HepG2 (cell line): Measurements from ENCODE around the gene IRAK3. TPM values are rescaled to one million over a fixed set of nuclear protein-coding genes. Genes with fewer than 3 reads are reported as not detected.

ENCODE experiments used
- ATAC-seq: fragments of 200-7000 bp; cut with Tn5 transposase; 3 replicates; pipeline ENCODE4 v1.9.1; 2020; ENCODE audit warnings: mild to moderate bottlenecking, moderate library complexity
- BruUV-seq: library from RNA; stranded (reverse); fragments of 400-500 nt; replicated peaks from 2 replicates; lab custom pipeline; 2021; lab: Mats Ljungman, UMichigan
- CTCF ChIA-PET: fragments of 300-600 bp; formaldehyde crosslinking; extraction: SDS; loops from one replicate; lab custom pipeline; 2021; ENCODE audit warnings: low total read pairs, inconsistent platforms, low intra/inter-chr PET ratio; lab: Yijun Ruan, JAX
- POLR2A ChIA-PET: fragments of 350-600 bp; sonication (Branson Sonifier 250); formaldehyde crosslinking; loops from one replicate; lab custom pipeline; 2020; ENCODE audit warnings: antibody characterized with exemption, inconsistent platforms; lab: Yijun Ruan, JAX
- DNase-seq: peaks from one replicate; pipeline ENCODE4 v3.0.0-alpha.2; 2015; ENCODE audit warnings: low spot score
- FAIRE-seq: peaks from 3 replicates; lab custom pipeline; 2011; peaks lifted over from hg19 to GRCh38; lab: Jason Lieb, UNC
- H2AFZ ChIP-seq: one replicate; pipeline ENCODE4 v1.6.1; 2011; ENCODE audit warnings: low read length, inconsistent platforms
- H3K27ac ChIP-seq: fragments of 300-600 bp; 3 replicates; pipeline ENCODE4 v1.8.0; 2011; ENCODE audit warnings: mixed run types, mild to moderate bottlenecking, mixed read lengths, low read length, inconsistent platforms; ENCODE audit not compliant: insufficient read depth; ENCODE audit errors: extremely low read length
- H3K27me3 ChIP-seq, 2 experiments: fragments of 200-600 bp in 1 of 2; 2 replicates in 1 of 2; 3 replicates in 1 of 2; pipeline versions ENCODE4 v1.6.0 to v1.8.0; 2011; ENCODE audit warnings: low read length in 2 of 2, mild to moderate bottlenecking in 2 of 2, moderate library complexity in 2 of 2, inconsistent platforms in 1 of 2; ENCODE audit not compliant: insufficient read depth in 2 of 2, control insufficient read depth in 1 of 2
- H3K36me3 ChIP-seq, 2 experiments: fragments of 200-600 bp in 1 of 2; replicated peaks in 1 of 2; 2 replicates in 1 of 2; 3 replicates in 1 of 2; pipeline versions ENCODE4 v1.5.1 to v1.8.0; 2011; ENCODE audit warnings: low read length in 2 of 2, inconsistent platforms in 1 of 2; ENCODE audit not compliant: insufficient read depth in 2 of 2, control insufficient read depth in 1 of 2
- H3K4me1 ChIP-seq: 2 replicates; pipeline ENCODE4 v1.5.1; 2012; ENCODE audit warnings: low read length, inconsistent platforms; ENCODE audit not compliant: insufficient read depth
- H3K4me2 ChIP-seq: 2 replicates; pipeline ENCODE4 v1.6.0; 2011; ENCODE audit warnings: low read depth, low read length, inconsistent platforms
- H3K4me3 ChIP-seq, 3 experiments: fragments of 200-600 bp in 1 of 3; sonication (generic), shearing (Covaris generic) in 1 of 3; replicated peaks in 1 of 3; 2 replicates each; pipeline ENCODE4 v1.5.1; 2011 to 2016; ENCODE audit warnings: low read length in 3 of 3, inconsistent platforms in 2 of 3, low read depth in 2 of 3, mild to moderate bottlenecking in 2 of 3, control low read depth in 1 of 3, mixed read lengths in 1 of 3; ENCODE audit not compliant: insufficient read depth in 1 of 3
- H3K79me2 ChIP-seq: one replicate; pipeline ENCODE4 v1.6.1; 2011; ENCODE audit warnings: low read length, inconsistent platforms; ENCODE audit not compliant: insufficient read depth
- H3K9ac ChIP-seq: 2 replicates; pipeline ENCODE4 v1.6.0; 2011; ENCODE audit warnings: mild to moderate bottlenecking, low read depth, low read length, inconsistent platforms; ENCODE audit not compliant: insufficient read depth
- H3K9me3 ChIP-seq: 2 replicates; pipeline ENCODE4 v1.5.1; 2012; ENCODE audit warnings: mild to moderate bottlenecking, low read length
- H4K20me1 ChIP-seq: 2 replicates; pipeline ENCODE4 v1.6.0; 2011; ENCODE audit warnings: inconsistent platforms, mild to moderate bottlenecking, low read length, moderate library complexity; ENCODE audit not compliant: insufficient read depth
- DNMT3B ChIP-seq: conservative IDR thresholded peaks from 2 replicates; pipeline ENCODE4 v1.6.1; 2016; ENCODE audit warnings: missing biosample characterization, control low read depth
- MNT ChIP-seq: fragments of 450-650 bp; IDR thresholded peaks from 2 replicates; pipeline ENCODE4 v1.6.1; 2016
- MXD4 ChIP-seq: IDR thresholded peaks from 2 replicates; pipeline ENCODE4 v1.6.1; 2016; ENCODE audit warnings: mild to moderate bottlenecking, missing biosample characterization, missing genetic modification reagents
- NFE2 ChIP-seq: sonication (generic); formaldehyde crosslinking; IDR thresholded peaks from 2 replicates; pipeline ENCODE4 v1.4.0; 2020; ENCODE audit warnings: missing genetic modification reagents
- NFYC ChIP-seq: IDR thresholded peaks from 2 replicates; pipeline ENCODE4 v1.6.1; 2016; ENCODE audit warnings: missing genetic modification reagents, missing compliant biosample characterization
- NR2F1 ChIP-seq, 2 experiments: fragments of 450-650 bp in 1 of 2; formaldehyde crosslinking in 1 of 2; IDR thresholded peaks; 2 replicates each; pipeline versions ENCODE4 v1.5.0 to v1.6.1; 2016 to 2020; ENCODE audit warnings: mild to moderate bottlenecking in 1 of 2, missing compliant biosample characterization in 1 of 2, missing genetic modification reagents in 1 of 2, moderate library complexity in 1 of 2
- RXRA ChIP-seq: sonication (generic); formaldehyde crosslinking; IDR thresholded peaks from 2 replicates; pipeline ENCODE4 v1.5.1; 2020; ENCODE audit warnings: missing genetic modification reagents
- TMF1 ChIP-seq: sonication (generic); formaldehyde crosslinking; IDR thresholded peaks from 2 replicates; pipeline ENCODE4 v1.8.1; 2022; ENCODE audit warnings: low read depth, missing genetic modification reagents
- ZNF292 ChIP-seq: sonication (generic); formaldehyde crosslinking; IDR thresholded peaks from 2 replicates; pipeline ENCODE4 v1.8.1; 2022; ENCODE audit warnings: mild to moderate bottlenecking, low read depth, missing genetic modification reagents, borderline replicate concordance
- ZNF350 ChIP-seq: sonication (generic); formaldehyde crosslinking; IDR thresholded peaks from 2 replicates; pipeline ENCODE4 v1.4.0; 2020; ENCODE audit warnings: mild to moderate bottlenecking, low read depth, missing genetic modification reagents, borderline replicate concordance
- ZNF431 ChIP-seq: sonication (generic); formaldehyde crosslinking; IDR thresholded peaks from 2 replicates; pipeline ENCODE4 v1.9.0; 2022; ENCODE audit warnings: missing genetic modification reagents, low read depth, mild to moderate bottlenecking, borderline replicate concordance
- ZNF547 ChIP-seq: sonication (generic); formaldehyde crosslinking; IDR thresholded peaks from 2 replicates; pipeline ENCODE4 v1.5.1; 2020; ENCODE audit warnings: mild to moderate bottlenecking, missing genetic modification reagents
- ZNF770 ChIP-seq: sonication (generic); formaldehyde crosslinking; IDR thresholded peaks from 2 replicates; pipeline ENCODE4 v1.5.0; 2020; ENCODE audit warnings: mild to moderate bottlenecking, missing genetic modification reagents
- WGBS: methylation state at CpG from one replicate; pipeline ENCODE4 v1.1.6; 2017; ENCODE audit warnings: low lambda C conversion rate; 5-methylcytosine and 5-hydroxymethylcytosine counted together
- in situ Hi-C: cut with HindIII; loops from 2 replicates; pipeline ENCODE4 v1.10.0; 2017; ENCODE audit warnings: low pct_unique_long_range_greater_than_20kb; ENCODE audit not compliant: extremely low pct_ligation_motif_present
- intact Hi-C: fragments of 100-400 bp; cut with micrococcal nuclease; formaldehyde crosslinking; loops from one replicate; pipeline ENCODE4 v1.10.0; 2022; ENCODE audit not compliant: unreplicated experiment
- polyA plus RNA-seq, 8 experiments: library from polyadenylated mRNA; depleted of rRNA in 3 of 8; stranded (reverse) in 7 of 8; unstranded in 1 of 8; fragments of >200 nt; fragmentation: Illumina TruSeq in 4 of 8; extraction: Trizol in 4 of 8; gene quantifications; 2 replicates each; pipeline versions ENCODE4 v1.2.1 to v1.2.3, GENCODE V29; 2011 to 2016; ENCODE audit warnings: low read depth in 4 of 8, missing spikeins in 1 of 8, mixed read lengths in 1 of 8; ENCODE audit not compliant: insufficient read depth in 1 of 8
- total RNA-seq, 5 experiments: library from RNA; depleted of rRNA; stranded (reverse); fragments of >200 nt; fragmentation: Illumina TruSeq; extraction: Trizol; gene quantifications; 2 replicates each; pipeline ENCODE4 v1.2.3, GENCODE V29; 2016; ENCODE audit warnings: low read depth in 1 of 5
- TF ChIP-seq, protein P1 (sequence below): IDR thresholded peaks from 2 replicates; pipeline ENCODE4 v1.4.0; 2020; ENCODE audit warnings: mild to moderate bottlenecking, missing genetic modification reagents
- TF ChIP-seq, protein P2 (sequence below): sonication (generic); formaldehyde crosslinking; IDR thresholded peaks from 2 replicates; pipeline ENCODE4 v1.4.0; 2020; ENCODE audit warnings: mild to moderate bottlenecking, missing genetic modification reagents

The IRAK3 gene
- total and polyA plus RNA-seq, 2 of the 13 experiments (the other 11 are each of a cell fraction or from before 2014, with no cell fraction given), result 0.01 TPM; not detected in 1

GRCh38 chr12:66196806-66197205, 7.8 kb downstream of the IRAK3 start:
- H3K9ac ChIP-seq, result no peak overlapping the region
- no peaks in the 10 kb centered on the region for H3K79me2 ChIP-seq
- no peaks in the 10 kb centered on the region for H3K36me3 ChIP-seq
- WGBS, result 0% methylated on average over 3 of the region's 3 CpGs
- FAIRE-seq (no peak), ATAC-seq (no peak), DNase-seq (no peak)
- H4K20me1 ChIP-seq, result no peaks in the 10 kb centered on the region
- POLR2A ChIA-PET, result no interaction called here
- H3K9me3 ChIP-seq, result 0 out of 2 replicates have a peak, but pooled peaks cover 5% of the 10 kb centered on the region
- BruUV-seq, result no TSS peak
- CTCF ChIA-PET, result no interaction called here
- H3K27ac ChIP-seq, result no peak overlapping the region
- H3K4me2 ChIP-seq, result no peak overlapping the region
- H3K4me3 ChIP-seq, result no peak overlapping the region
- in situ Hi-C loops (no loop called here), intact Hi-C loops (no loop called here)
- TF ChIP-seq MXD4, result no peak
- TF ChIP-seq ZNF292 (CRISPR knock-in tag), result no peak
- no peak for TF ChIP-seq ZNF350 (CRISPR knock-in tag)
- TF ChIP-seq ZNF770 (CRISPR knock-in tag), result no peak
- TF ChIP-seq ZNF431 (CRISPR knock-in tag), result no peak
- TF ChIP-seq NFE2 (CRISPR knock-in tag), result no peak
- no peak for TF ChIP-seq ZNF547 (CRISPR knock-in tag)
- TF ChIP-seq NFYC (CRISPR knock-in tag), result no peak
- TF ChIP-seq TMF1 (CRISPR knock-in tag), result no peak
- TF ChIP-seq NR2F1 (CRISPR knock-in tag; IDR thresholded peaks at IDR 0.05), result no peak
- no peak for TF ChIP-seq DNMT3B (CRISPR knock-in tag)
- TF ChIP-seq, protein P1, sequence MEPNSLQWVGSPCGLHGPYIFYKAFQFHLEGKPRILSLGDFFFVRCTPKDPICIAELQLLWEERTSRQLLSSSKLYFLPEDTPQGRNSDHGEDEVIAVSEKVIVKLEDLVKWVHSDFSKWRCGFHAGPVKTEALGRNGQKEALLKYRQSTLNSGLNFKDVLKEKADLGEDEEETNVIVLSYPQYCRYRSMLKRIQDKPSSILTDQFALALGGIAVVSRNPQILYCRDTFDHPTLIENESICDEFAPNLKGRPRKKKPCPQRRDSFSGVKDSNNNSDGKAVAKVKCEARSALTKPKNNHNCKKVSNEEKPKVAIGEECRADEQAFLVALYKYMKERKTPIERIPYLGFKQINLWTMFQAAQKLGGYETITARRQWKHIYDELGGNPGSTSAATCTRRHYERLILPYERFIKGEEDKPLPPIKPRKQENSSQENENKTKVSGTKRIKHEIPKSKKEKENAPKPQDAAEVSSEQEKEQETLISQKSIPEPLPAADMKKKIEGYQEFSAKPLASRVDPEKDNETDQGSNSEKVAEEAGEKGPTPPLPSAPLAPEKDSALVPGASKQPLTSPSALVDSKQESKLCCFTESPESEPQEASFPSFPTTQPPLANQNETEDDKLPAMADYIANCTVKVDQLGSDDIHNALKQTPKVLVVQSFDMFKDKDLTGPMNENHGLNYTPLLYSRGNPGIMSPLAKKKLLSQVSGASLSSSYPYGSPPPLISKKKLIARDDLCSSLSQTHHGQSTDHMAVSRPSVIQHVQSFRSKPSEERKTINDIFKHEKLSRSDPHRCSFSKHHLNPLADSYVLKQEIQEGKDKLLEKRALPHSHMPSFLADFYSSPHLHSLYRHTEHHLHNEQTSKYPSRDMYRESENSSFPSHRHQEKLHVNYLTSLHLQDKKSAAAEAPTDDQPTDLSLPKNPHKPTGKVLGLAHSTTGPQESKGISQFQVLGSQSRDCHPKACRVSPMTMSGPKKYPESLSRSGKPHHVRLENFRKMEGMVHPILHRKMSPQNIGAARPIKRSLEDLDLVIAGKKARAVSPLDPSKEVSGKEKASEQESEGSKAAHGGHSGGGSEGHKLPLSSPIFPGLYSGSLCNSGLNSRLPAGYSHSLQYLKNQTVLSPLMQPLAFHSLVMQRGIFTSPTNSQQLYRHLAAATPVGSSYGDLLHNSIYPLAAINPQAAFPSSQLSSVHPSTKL (CRISPR knock-in tag), result no peak
- no peak for TF ChIP-seq MNT
- no peak for TF ChIP-seq RXRA
- TF ChIP-seq, protein P2, sequence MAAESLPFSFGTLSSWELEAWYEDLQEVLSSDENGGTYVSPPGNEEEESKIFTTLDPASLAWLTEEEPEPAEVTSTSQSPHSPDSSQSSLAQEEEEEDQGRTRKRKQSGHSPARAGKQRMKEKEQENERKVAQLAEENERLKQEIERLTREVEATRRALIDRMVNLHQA (CRISPR knock-in tag), result no peak
- peaks cover 0 to 13% of the 10 kb centered on the region in 2 experiments; a peak in 3 of 5 replicates for H3K27me3 ChIP-seq
- H3K4me1 ChIP-seq, result no peaks in the 10 kb centered on the region
- no peak overlapping the region for H2AFZ ChIP-seq
